HG03457 (cell line): Measurements from ENCODE around the gene EPHA2.

Experiments used
- ATAC-seq: cut with Tn5 transposase; IDR thresholded peaks from one replicate; pipeline ENCODE4 v1.9.1; 2021; ENCODE audit warnings: moderate number of reproducible peaks; ENCODE audit not compliant: unreplicated experiment

Gene EPHA2

DNA sequence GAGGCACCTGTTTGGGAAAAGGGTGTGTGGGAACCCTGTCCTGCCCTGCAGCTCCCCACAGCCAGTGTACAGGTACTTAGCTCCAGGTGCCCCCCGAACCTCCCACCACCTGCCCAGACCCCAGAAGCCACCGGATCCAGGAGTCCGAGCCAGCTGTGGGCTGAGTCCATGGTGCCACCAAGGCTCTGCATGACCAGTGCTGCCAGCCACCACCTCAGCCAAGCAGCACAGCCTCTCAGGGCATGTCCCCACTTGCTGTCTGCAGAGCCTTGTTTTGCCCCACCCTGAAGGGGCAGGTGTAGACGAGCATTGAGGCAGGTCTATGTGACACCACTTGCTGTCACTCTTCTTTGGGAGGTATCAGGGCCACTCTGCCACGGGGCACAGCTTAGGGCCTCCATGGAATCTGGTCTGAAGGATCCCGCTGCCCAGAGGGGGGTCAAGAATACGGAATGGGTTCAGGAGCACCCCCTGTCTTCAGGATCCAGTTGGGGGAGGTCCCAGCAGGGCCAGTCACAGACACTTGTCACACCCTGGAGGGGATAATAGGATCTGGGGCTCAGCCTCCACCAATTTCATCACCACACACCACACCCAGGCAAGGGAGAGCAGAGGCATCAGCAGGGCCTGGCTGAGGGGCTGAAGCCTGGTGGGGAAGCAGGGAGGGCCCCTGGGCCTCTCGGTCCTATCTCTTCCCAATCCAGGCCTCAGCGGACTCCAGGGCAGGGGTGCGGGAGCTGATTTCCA, 28.9 kb upstream of the EPHA2 start:
- ATAC-seq: no peak

DNA sequence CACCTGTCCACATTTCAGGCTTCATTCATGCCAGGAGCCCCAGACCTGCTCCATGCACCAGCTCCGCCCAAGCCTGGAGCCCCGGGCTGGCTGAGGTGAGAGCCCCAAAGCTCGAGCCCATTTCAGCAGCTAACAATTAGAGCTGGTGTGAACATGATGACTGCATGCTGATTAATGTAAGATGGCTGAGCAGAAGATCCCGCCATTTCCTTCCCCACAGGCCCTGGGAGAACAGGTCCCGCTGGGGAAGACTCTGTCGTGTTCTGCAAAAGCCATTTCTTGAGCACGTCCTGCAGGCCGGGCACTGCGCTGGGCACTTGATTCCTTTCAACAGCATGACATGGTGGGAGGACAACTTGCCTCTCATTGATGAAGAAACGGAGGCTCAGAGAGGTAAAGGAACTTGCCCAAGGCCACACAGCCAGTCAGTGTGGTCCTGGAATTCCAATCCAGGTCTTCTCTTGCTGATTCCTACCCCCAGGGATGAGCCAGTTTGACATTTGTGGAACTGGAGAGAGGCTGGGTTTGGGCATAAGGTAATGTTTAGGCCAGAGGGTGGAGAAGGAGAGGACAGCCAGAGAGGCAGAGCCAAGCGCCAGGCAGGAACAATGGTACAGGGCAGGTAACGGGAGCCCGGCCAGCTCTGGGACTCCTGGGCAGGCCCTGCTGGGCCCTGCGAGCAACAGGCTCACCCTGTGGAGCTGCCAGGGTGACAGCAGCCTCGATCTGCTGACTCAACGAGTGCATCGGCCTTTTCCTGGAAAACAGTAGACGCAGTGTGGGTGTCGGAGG, 28.1 kb upstream of the EPHA2 start:
- no peak for ATAC-seq

DNA sequence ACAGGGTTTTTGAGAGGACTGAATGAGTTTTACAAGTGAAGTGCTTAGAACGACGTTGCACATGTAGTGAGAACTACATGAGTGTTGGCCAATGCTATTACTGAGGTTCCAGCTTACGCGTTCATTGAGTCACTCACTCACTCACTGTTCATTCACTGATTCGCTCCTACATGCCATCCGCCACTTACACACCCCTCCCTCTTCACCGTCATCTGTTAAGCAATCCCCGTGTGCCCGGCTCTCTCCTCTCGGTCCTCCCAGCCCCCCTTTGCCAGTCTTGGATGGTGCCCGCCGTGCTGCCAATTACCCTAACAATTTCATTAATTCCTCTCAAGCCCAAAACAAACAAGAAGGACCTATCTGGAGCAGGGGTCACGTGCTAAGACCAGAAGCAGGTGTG, 27.3 kb upstream of the EPHA2 start:
- no peak for ATAC-seq

DNA sequence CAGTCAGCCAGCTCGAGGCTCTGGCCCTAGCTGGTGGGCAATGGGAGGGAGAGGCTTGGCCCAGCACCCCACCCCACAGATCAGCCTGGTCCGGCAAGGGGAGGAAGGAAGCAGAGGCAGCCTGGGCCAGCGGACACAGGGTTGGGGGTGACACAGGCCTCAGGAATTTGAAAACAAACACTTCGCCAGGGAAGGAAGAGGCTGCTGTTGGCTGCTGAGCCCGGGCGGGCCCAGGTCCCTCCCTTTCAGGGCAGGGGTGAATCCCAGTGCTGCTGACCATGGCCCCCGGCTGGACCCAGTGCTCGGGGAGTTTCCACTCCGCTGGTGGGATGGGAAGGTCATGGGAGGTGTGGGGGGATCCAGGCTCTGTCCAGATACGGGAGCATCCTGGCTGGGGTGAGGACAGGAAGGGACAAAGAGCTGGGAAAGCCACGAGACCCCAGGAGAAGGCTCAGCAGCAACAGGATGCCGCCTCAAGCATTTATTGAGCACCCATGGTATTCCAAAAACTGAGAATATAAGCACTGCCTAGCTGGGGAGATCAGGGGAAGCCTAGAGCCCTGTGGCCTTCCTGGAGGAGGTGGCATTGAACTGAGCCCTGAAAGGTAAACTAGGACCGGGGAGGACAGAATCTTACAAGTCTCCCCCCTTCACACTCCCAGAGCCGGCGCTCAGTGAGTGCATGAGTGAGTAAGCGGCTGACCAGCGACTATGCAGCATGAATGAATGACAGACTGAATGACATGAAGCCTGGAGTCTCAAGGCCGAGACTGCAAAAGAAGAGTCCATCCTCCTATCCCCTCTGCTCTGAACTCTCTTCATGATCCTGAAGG, 26.2 kb upstream of the EPHA2 start:
- ATAC-seq: no peak

DNA sequence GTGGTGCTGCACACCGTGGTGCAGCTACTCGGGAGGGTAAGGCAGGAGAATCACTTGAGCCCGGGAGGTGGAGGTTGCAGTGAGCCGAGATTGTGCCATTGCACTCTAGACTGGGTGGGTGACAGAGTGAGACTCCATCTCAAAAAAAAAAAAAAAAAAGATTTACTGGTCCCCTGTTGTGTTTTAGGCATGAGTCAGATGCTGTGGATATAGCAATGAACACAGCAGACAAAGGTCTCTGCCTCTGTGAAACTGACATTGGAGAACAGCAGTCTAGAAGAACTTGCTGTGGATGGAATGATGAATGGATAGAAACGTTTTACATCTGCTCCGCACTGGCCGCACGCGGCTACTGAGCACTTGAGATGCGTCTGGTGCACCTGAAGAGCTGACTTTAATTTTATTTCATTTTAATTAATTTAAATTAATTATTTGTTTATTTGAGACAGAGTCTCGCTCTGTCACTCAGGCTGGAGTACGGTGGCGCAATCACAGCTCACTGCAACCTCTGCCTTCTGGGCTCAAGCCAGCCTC, 24.5 kb upstream of the EPHA2 start:
- ATAC-seq: no peak

DNA sequence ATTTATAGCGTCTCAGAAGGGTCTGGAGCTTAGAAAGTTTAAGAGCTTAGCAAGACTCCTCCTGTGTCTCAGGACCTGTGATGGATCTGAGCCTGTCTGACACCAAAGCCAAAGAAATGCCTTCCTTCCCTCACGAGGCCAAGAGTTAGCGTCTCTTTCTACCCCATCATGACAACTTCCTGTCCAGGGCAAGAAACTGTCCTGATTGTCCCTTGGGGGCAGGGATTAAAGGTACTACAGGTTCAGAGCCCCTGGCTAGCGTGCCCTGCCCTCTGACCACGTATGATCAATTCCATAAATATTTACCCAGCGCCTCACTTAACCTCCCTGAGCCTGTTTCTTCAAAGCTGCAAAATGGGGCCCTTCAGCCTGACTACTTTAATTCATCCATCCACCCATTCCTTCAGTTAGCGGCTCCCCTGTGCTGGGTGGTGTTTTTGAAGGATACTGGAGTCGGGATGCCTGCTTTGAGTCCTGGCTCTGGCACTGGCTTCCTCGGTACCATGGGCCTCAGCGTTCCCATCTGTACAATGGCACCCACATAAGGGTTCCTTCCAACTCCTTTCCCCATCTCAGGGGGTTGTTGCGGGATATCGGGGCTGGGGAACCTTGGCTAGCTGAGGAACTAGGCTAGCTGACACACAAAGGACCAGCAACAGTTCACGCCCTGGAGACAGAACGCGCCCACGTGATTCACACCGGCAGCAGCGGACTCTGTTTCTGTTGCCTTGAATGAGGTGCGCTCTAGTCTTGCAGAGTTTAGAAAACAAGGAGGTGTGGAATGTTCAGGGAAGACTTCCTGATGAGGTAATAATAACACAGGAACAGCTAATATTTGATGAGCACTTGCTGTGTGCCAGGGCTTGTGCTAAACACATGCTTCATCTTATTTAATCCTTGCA, 23.0 kb upstream of the EPHA2 start:
- no peak for ATAC-seq

DNA sequence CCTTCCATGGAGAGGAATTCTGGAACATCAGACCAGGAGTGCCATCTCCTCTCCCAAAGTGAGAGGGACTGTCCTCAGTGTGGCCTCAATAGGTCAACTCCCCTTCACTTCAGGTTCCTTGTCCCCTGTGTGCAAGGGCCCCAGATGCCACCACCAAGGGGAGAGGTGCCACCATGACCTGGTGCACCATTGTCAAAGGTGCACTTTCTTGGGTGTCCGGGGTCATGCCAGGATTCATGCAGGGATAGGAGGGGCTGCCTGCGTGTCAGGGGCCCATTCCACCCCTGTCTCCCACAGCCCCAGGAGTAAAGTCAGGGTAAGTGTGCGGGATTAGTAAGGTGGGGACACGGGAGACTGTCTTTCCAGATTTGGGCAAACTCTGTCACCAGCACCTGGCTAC, 21.4 kb upstream of the EPHA2 start:
- ATAC-seq: no peak

DNA sequence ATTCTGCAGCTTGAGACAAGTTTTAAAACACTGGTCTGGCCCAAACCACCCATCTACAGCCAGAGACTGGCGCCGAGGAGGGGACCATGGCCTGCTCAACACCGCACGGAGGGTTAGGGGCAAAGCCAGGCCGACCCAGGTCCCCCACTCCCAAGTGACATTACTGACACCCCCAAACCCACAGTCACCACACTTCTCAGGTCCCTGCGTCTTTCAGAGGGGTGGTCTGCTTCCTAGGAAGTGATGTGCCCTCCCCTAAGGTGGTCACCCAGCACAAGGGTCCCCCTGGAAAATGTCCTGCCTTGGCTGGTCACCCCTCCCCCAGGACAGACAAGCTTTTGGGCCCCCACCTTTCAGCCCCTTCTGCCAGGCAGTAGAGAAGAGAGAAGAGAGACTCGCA, 20.8 kb upstream of the EPHA2 start:
- ATAC-seq: no peak

DNA sequence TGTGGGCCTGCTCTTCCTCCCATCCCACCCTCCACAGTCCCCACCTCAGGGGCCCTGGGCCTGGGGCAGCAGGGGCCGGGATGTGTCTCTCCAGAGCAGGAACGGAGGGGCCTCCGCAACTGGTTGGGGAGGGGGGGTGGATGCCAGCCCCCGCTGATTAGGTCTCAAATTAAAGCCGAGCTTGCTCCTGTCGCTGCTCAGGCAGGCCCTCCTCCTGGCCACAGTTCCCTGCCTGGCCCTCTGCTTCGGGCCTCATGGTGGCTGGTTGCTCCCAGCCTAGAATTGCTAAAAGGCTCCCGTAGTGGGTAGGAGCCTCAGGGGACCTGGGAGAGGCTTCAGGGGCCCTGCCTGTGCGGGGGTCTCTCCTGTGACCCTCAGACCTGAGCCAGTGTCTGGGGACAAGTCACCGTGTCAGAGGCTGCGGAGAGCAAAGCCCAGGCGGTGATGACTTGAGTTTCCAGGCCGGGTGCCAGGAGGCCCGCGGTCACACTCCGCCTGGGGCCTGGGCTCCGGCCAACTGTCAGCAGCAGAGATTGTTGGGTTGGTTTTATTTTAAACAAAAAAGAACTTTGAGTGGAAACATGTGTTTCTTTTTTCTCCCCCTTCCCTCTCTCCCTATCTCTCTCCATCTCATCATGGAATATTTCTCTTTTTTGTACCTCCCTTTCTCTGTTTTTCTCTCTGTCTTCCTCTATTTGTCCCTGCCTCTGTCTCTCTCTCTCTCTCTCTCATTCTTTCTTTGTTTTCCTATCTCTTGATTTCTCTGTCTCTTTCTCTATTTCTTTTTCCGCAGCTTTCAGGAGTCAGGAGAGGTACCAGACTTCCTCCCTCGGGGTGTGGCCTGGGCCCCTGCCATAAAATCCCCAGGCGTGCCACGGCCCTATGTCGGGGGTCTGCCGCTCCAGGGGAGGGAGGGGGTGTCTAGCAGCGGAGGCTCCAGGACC, 20.0 kb upstream of the EPHA2 start:
- ATAC-seq: no peak

DNA sequence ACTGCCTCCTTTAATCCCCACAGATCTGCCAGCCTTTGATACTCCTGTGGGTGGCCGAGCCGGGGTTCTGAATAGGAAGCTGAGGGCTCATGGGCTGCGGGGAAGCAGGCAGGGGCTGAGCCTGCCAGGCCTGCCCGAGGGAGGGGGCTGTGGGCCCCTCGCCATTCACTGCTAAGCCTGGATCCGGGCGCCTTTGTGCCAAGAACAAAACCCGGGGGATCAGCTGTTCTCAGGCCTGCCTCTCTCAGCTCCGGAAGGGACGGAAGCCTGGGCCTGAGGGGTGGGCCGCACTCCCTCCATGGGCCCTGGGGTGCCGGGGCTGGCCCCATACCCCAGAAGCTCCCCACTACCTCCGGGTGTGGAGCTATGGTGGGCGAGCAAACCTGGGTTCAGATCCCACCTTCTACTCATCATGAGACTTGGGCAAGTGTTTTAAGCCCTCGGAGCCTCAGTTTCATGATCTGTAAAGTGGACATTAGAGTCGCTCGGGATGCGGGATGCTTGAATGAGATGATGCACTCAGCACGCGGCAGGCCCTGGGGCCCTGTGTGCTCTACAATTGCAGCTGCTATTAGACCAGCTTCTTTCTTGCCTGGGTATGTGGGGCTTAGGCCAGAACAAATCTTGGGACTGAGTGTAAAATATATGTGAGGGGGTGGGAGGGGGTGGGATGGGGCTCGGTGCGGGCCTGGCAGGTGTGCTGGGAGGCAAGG, 19.2 kb upstream of the EPHA2 start:
- no peak for ATAC-seq

DNA sequence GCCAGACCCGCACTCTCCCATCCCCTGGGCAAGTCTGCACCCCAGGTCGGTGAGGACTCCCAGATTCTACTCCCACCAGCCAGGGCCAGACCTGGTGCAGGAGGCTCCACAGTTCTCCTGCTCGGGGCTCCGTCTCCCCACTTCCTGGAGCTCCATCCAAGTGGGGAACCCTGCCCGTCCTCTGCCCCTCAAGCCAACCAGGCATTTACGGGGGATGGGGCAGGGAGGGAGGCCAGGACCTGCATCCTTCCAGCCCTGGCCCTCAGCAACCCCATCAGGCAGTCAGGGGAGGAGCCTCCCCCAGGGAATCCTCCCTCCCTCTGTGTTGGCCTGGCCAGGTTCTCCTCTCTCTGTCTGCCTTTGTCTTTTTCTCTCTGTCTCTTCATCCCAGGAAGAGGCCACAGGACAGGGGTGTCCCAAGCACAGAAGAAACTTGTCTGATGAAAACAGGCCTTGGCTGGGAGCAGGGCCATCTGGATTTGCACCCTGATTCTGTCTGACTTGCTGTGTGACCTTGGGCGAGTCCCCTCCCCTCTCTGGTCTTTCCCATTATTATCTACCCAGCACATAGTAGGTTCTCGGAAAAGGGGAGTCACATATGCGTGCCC, 18.5 kb upstream of the EPHA2 start:
- ATAC-seq: no peak

DNA sequence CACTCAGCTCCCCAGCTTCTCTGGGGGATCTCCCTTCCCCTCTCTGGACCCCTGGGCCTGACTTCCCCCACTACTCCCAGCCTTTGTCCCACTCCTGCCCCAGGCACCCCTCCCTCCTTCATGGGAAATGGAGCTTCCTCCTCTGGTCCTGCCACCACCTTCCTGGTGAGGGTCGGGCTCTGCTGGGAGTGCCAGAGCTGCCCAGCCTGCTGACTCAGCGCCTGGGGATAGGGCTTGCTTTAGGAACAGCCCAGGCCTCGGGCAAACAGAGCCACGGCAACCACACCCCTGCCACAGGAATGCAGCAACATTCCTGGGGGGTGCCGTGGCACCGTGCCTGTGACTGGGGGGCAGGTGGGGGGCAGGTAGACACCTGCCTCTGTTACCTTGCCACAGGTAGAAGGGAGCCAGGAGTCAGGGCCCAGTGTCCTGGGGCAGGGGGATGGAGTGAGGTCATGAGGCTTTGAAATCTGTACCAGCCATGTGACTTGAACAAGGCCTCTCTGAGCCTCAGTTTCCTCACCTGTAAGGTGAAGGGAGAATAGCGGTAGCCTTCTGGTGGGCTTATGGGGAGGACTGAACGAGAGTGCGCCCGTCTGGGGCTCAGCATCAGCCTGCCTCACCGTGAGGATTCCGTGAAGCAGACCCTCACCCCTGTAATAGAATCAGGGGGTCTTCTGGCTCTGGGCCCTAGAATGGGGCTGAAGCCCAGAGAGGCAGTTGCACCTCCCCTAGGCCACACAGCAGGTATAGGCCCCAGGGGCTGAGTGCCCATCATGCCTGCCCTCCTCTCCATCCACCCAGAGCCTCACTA, 17.8 kb upstream of the EPHA2 start:
- no peak for ATAC-seq

DNA sequence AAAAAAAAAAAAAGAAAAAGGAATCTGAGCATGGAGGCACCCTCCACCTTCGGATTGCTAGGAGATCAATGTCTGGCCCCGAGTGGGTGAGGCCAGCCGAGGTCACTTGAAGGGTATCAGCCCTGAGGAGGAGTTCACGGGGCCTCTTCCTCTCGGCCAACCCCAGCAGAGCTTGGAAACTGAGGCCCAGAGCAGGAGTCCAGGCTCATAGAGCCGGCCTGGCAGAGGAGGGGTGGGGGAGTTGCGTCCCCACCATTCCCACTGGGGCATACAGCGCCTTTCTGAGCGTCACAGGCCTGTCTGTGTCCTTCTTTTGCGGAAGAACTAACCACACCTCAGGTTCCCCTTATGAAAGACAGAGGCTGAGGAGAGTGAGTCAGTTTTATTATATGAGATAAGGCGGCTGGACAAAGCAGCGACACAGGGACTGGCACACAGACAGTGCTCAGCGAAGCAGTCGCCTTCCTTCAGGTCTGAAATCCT, 17.1 kb upstream of the EPHA2 start:
- ATAC-seq: no peak

DNA sequence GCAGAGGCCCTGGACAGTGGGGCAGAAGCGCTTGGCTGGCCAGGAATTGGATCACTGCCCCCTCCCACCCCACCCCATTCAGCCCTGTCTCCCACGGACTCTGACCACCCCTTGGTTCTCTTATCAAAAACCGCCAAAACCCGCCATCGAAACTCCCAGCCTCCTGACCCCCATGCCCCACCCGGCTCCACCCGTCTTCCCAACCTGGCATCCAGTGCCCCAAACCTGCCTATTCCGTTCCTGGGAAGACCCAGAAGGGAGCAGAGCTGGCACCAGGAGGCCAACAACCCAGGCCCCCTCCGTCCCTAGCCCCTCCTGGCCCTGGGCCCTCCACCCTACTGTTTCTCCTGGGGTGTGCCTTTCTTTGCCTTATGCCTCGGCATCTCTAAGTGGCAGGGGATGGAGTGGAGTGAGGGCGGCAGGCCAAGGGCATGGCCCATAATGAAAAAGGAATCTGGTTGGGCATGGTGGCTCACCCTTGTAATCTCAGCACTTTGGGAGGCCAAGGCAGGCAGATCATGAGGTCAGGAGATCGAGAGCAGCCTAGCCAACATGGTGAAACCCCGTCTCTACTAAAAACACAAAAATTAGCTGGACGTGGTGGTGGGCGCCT, 16.5 kb upstream of the EPHA2 start:
- no peak for ATAC-seq

DNA sequence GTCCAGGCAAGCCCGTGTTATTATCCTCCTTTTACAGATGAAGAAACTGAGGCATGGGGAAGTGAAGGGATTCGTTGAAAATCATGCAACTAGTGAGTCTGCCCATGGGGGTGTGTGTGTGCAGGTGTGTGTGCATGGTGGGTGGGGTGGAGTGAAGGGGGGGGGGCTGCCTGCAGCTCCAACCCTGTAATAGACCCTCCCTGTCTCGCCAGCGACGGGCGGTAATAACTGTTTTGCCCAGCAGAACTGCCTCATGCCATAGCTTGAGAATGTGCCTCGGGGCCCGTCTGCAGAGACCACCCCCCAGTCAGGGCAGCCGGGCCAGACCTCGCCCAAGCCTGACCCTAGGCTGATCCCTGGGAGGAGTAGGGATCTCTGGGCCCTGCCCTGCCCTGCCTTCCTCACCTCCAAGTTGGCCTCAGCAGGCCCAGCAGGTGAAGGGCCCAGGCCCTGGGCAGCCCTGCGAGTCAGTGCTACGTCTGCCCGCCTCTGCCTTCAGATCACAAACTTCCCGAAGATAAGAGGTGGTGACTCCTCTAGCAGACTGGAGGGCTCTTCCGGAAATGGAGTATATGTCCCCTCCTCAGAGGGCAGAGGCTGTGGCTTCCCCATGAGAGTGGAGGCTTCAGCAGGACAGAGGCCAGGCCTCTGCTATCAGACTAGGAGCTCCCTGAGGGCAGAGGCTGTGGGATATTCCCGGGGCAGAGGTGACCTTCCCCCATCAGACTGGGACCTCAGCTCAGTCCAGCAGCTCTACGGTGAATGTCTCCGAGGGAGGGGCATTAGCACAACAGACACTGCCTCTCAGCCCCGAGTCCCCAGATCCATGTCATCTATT, 15.7 kb upstream of the EPHA2 start:
- no peak for ATAC-seq

DNA sequence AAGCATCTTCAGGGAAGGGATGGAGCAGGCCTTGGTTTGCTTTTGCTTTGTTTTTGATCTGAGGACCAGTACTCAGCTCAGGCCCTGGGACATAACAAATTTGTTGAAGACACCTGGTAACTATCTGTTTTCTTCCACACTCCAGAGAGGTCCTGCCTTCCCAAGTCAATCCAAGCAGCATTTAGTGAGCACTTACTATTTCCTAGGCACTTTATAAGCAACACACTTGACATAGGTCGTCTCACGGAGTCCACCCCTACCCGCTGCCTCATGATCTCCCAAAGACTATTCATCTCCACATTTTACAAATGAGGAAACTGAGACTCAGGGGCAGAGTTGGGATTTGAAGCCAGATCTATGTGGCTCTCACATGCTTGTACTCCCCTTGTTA, 14.4 kb upstream of the EPHA2 start:
- no peak for ATAC-seq
